GM12878 (cell line): ENCODE measurements around the gene PIGQ. TPM values are rescaled to one million over a fixed set of nuclear protein-coding genes. Genes with fewer than 3 reads are reported as not detected.

ENCODE experiments used
- CBFB ChIP-seq: IDR thresholded peaks from 2 replicates; pipeline ENCODE4 v1.6.1; 2016; ENCODE audit warnings: antibody characterized with exemption, low read depth
- GABPA ChIP-seq: IDR thresholded peaks from 2 replicates; pipeline ENCODE4 v1.6.1; 2014; ENCODE audit warnings: antibody characterized with exemption, low read depth, mild to moderate bottlenecking, inconsistent platforms
- GATAD2B ChIP-seq: fragments of 450-650 bp; conservative IDR thresholded peaks from 2 replicates; pipeline ENCODE4 v1.6.1; 2017; ENCODE audit warnings: low read depth, mild to moderate bottlenecking, moderate library complexity
- HDAC2 ChIP-seq: fragments of 200-600 bp; sonication (generic); IDR thresholded peaks from 2 replicates; pipeline ENCODE4 v1.6.1; 2017
- HDGF ChIP-seq: fragments of 450-650 bp; IDR thresholded peaks from 2 replicates; pipeline ENCODE4 v1.6.1; 2016; ENCODE audit warnings: antibody characterized with exemption
- MXI1 ChIP-seq: fragments of 150-350 bp; IDR thresholded peaks from 2 replicates; pipeline ENCODE4 v1.6.1; 2011; ENCODE audit warnings: low read depth, mild to moderate bottlenecking, inconsistent platforms, low read length, improper control_type of control experiment
- NBN ChIP-seq: fragments of 450-650 bp; IDR thresholded peaks from 2 replicates; pipeline ENCODE4 v1.6.1; 2016
- POLR2AphosphoS5 ChIP-seq: IDR thresholded peaks from 2 replicates; pipeline ENCODE4 v1.6.1; 2011; ENCODE audit warnings: mild to moderate bottlenecking, low read length, inconsistent platforms
- SMARCA5 ChIP-seq: fragments of 450-650 bp; IDR thresholded peaks from 2 replicates; pipeline ENCODE4 v1.6.1; 2017; ENCODE audit warnings: mild to moderate bottlenecking
- ZBTB4 ChIP-seq: fragments of 450-650 bp; formaldehyde crosslinking; IDR thresholded peaks from 2 replicates; pipeline ENCODE4 v1.4.0; 2022; ENCODE audit warnings: mild to moderate bottlenecking, moderate library complexity
- ZNF217 ChIP-seq: fragments of 450-650 bp; IDR thresholded peaks from 2 replicates; pipeline ENCODE4 v1.6.1; 2017; ENCODE audit warnings: antibody characterized with exemption, mild to moderate bottlenecking
- ZNF24 ChIP-seq: fragments of 450-650 bp; IDR thresholded peaks from 2 replicates; pipeline ENCODE4 v1.6.1; 2017; ENCODE audit warnings: antibody characterized with exemption, mild to moderate bottlenecking
- ZNF384 ChIP-seq: IDR thresholded peaks from 2 replicates; pipeline ENCODE4 v1.6.1; 2012; ENCODE audit warnings: low read depth, mild to moderate bottlenecking, low read length, improper control_type of control experiment, borderline replicate concordance
- ZNF622 ChIP-seq: fragments of 450-650 bp; IDR thresholded peaks from 2 replicates; pipeline ENCODE4 v1.6.1; 2017; ENCODE audit warnings: mild to moderate bottlenecking, inconsistent platforms
- polyA plus RNA-seq, 11 experiments: library from polyadenylated mRNA; depleted of rRNA in 4 of 11; unstranded in 6 of 11; stranded (reverse) in 5 of 11; fragments of >200 nt; fragmentation: Nextera tagmentation in 4 of 11; fragmentation: Illumina TruSeq in 1 of 11; extraction: Ambion mirVana in 4 of 11; extraction: Trizol in 1 of 11; gene quantifications; 1 replicate in 1 of 11; 2 replicates in 10 of 11; pipeline versions ENCODE4 v1.2.1 to v1.2.3, GENCODE V29; 2011 to 2016; ENCODE audit warnings: inconsistent platforms in 2 of 11, missing spikeins in 2 of 11, low read depth in 1 of 11
- total RNA-seq, 4 experiments: library from RNA; depleted of rRNA in 3 of 4; stranded (reverse); fragments of >200 nt in 3 of 4; fragmentation: Illumina TruSeq in 1 of 4; extraction: Trizol in 1 of 4; gene quantifications; 2 replicates each; pipeline versions ENCODE4 v1.2.1 to v1.2.3, GENCODE V29; 2013 to 2021
- TF ChIP-seq, protein P1 (sequence below): IDR thresholded peaks from 2 replicates; pipeline ENCODE4 v1.6.1; 2011; ENCODE audit warnings: low read depth, low read length, improper control_type of control experiment, borderline replicate concordance
- TF ChIP-seq, protein P2 (sequence below): IDR thresholded peaks from 2 replicates; pipeline ENCODE4 v1.6.1; 2011; ENCODE audit warnings: low read depth, mild to moderate bottlenecking, low read length, moderate library complexity, borderline replicate concordance; ENCODE audit errors: extremely low read depth

Gene PIGQ
- total and polyA plus RNA-seq, 10 of the 15 experiments (the other 5 are each of a cell fraction or from before 2014, with no cell fraction given), result 1.8 to 31.3 (median 17.5) TPM; not detected in 1

DNA sequence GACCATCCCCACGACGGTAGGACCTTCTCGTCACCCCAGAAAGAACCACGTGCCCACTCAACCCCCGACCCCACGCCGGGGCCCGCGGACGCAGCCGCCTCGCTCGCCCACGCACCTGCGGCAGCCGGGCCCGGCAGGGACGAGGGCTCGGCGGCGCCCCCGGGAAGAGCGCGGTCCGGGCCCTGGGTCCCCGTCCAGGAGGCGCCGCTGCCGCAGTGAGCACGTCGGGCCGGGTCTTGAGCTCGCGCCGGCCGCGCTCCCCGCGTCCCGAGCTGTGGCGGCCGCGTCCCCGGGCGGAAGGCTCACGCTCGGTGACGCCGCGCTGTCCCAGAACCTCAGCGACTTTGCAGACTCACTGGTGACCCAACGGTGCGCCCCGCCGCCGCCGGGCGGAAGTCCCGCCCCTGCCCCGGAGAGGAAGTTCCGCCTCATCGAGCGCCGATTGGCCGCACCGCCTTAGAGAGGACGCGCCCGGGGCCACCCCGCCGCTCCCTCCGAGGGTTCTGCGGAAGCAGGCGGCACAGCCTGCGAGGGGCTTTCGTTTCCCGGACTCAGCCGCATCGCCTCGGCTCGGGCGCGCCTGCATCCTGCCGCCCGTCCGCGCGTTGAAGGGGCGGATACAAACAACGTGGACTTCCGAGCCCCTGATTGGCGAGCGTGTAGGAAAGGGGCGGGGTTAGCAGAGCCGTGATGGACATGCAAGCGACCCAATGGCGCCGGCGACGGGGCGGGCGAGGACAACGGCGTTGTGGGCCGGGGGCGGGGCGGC lies 19.3 kb downstream of the PIGQ start (continued):
- TF ChIP-seq, protein P1, sequence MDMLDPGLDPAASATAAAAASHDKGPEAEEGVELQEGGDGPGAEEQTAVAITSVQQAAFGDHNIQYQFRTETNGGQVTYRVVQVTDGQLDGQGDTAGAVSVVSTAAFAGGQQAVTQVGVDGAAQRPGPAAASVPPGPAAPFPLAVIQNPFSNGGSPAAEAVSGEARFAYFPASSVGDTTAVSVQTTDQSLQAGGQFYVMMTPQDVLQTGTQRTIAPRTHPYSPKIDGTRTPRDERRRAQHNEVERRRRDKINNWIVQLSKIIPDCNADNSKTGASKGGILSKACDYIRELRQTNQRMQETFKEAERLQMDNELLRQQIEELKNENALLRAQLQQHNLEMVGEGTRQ, result no peak; the same call in 1 of the 2 replicates
- no peak for TF ChIP-seq HDGF
- peak; percentile 52; the same call in 1 of the 2 replicates for TF ChIP-seq ZNF24
- TF ChIP-seq ZNF622, result no peak; the same call in 1 of the 2 replicates
- peak; percentile 66; the same call in 1 of the 2 replicates for TF ChIP-seq ZNF217
- TF ChIP-seq ZBTB4 (CRISPR knock-in tag), result no peak
- no peak for TF ChIP-seq HDAC2
- TF ChIP-seq, protein P2, sequence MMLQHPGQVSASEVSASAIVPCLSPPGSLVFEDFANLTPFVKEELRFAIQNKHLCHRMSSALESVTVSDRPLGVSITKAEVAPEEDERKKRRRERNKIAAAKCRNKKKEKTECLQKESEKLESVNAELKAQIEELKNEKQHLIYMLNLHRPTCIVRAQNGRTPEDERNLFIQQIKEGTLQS, result no peak
- peak; percentile 94 for TF ChIP-seq SMARCA5
- TF ChIP-seq NBN, result no peak
- TF ChIP-seq ZNF384, result no peak
- peak; percentile 95 for TF ChIP-seq GABPA
- TF ChIP-seq MXI1, result peak; percentile 48; the same call in 1 of the 2 replicates
- peak; percentile 98 for TF ChIP-seq GATAD2B
- TF ChIP-seq CBFB, result no peak
- TF ChIP-seq POLR2AphosphoS5, result peak; percentile 71
